ENCODE data around the gene PUS10. TPM values are rescaled to one million over a fixed set of nuclear protein-coding genes. Genes with fewer than 3 reads are reported as not detected.
"Not testable (repeated sequence)": the region's sequence is repeated elsewhere in the genome, so short reads cannot be mapped to it uniquely, and the experiment has no call there.

The PUS10 gene
- total RNA-seq, 1 donor from 2014 or later, result 1.4 TPM

- H3K27me3 ChIP-seq, result no peaks in the 10 kb centered on the region
- no peak for DNase-seq (ENCODE audit: low spot score in 2 of 2)
- TF ChIP-seq CTCF (IDR thresholded peaks at IDR 0.05), result no peak
- H3K27ac ChIP-seq, result no peak overlapping the region
- H3K4me3 ChIP-seq, result no peak overlapping the region
- no peaks in the 10 kb centered on the region for H3K9me3 ChIP-seq
- H3K4me1 ChIP-seq, result no peaks in the 10 kb centered on the region
- intact Hi-C loops (cut with DNase I), result no loop called here
- H3K36me3 ChIP-seq, result peaks cover 17 to 37% of the 10 kb centered on the region in 2 donors
Measured at GRCh38 chr2:60926741-60927552, 91.1 kb downstream of the PUS10 start.

DNA sequence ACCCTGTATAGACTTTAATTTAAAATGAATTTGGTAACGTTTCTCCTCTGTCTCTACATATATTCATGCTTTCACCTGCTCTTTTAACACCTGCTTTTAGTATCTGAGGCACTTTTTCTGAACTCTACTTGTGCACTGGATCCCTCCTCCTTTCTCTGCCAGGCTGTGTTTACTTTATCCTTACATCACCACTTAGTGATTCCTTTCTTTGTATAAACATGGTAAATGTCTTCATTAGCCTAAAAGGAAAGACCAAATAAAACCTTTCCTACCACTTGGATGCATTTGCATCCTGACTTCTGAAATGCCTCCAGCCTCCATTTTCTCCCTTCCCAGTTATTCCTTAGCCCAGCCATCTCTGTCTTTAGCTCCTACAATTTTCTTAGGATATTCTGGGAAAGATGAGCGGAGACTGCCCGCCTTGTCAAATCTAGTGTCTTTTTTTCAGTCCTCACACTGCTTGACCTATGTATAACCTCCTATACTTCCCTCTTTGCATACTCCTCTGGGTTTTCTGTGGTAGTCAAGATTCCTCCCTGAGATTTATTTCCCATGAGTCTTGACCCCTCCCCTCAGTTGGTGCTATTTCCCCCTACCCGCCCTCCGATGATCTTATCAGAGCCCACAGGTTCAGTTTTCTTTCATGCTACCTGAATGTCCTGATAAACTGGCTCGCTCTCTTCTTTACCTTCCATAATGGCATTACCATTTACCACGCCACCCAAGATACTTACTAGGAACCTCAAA is 91.9 kb downstream of the PUS10 start:
- Histone ChIP-seq H3K9me3 (no peaks in the 10 kb centered on the region), H3K4me3 (no peak overlapping the region), H3K27me3 (no peaks in the 10 kb centered on the region), H3K36me3 (peaks cover 21 to 39% of the 10 kb centered on the region in 2 donors), H3K27ac (no peak overlapping the region), H3K4me1 (no peaks in the 10 kb centered on the region)
- intact Hi-C loops (cut with DNase I), result no loop called here
- no peak for TF ChIP-seq CTCF (IDR thresholded peaks at IDR 0.05)
- no peak for DNase-seq (ENCODE audit: low spot score in 2 of 2)

DNA sequence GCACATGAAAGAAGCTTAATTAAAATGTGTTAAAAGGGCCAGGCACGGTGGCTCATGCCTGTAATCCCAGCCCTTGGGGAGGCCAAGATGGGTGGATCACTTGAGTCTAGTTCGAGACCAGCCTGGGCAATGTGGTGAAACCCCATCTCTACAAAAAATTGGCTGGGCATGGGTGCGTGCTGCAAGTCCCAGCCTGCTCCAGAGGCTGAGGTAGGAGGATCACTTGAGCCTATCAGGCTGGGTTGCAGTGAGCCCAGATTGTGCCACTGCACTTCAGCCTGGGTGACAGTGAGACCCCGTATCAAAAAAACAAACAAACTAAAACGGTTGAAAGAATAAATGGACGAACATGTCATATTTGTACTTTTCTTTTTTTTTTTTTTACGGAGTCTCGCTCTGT is 110.7 kb downstream of the PUS10 start:
- Histone ChIP-seq H3K27me3 (no peaks in the 10 kb centered on the region), H3K36me3 (peaks cover 9 to 21% of the 10 kb centered on the region in 2 donors), H3K9me3 (no peaks in the 10 kb centered on the region), H3K4me3 (no peak overlapping the region), H3K4me1 (no peaks in the 10 kb centered on the region), H3K27ac (no peak overlapping the region)
- no peak for TF ChIP-seq CTCF (IDR thresholded peaks at IDR 0.05)
- intact Hi-C loops (cut with DNase I), result no loop called here
- no peak for DNase-seq (ENCODE audit: low spot score in 2 of 2)

DNA sequence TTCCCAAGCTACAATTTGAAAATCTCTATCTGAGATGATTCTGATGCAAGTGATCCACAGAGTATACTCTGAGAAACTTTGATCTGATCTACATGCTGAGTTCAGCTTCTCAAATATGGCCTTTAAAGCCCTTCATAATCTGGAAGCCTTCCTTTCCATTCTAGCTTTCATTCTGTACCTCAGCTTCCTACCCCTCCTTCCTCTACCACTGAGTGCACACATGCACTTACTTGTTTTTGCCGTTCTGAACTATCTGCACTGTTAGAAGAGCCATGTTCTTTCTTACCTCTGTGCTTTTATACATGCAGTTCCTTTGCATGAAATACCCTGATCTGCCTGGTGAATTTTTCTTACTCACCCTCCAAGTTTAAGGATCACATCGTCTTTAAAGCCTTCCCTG is 111.7 kb downstream of the PUS10 start:
- no peak for DNase-seq (ENCODE audit: low spot score in 2 of 2)
- Histone ChIP-seq H3K36me3 (peaks cover 12 to 23% of the 10 kb centered on the region in 2 donors), H3K27ac (no peak overlapping the region), H3K27me3 (no peaks in the 10 kb centered on the region), H3K4me3 (no peak overlapping the region), H3K9me3 (no peaks in the 10 kb centered on the region), H3K4me1 (no peaks in the 10 kb centered on the region)
- intact Hi-C loops (cut with DNase I), result no loop called here
- no peak for TF ChIP-seq CTCF (IDR thresholded peaks at IDR 0.05)

- H3K27me3 ChIP-seq; H3K4me3 ChIP-seq; H3K4me1 ChIP-seq; H3K9me3 ChIP-seq; H3K27ac ChIP-seq; intact Hi-C loops (cut with DNase I); DNase-seq (ENCODE audit: low spot score in 2 of 2): not testable (repeated sequence)
- peaks cover 16 to 26% of the 10 kb centered on the region in 2 donors for H3K36me3 ChIP-seq
Measured at GRCh38 chr2:60905867-60906266, 112.2 kb downstream of the PUS10 start.

- H3K4me3 ChIP-seq; DNase-seq (ENCODE audit: low spot score in 2 of 2); intact Hi-C loops (cut with DNase I); H3K4me1 ChIP-seq; H3K27ac ChIP-seq; H3K9me3 ChIP-seq; H3K27me3 ChIP-seq: not testable (repeated sequence)
- H3K36me3 ChIP-seq, result peaks cover 24 to 28% of the 10 kb centered on the region in 2 donors
Measured at GRCh38 chr2:60901296-60901695, 116.8 kb downstream of the PUS10 start.

All from ascending aorta (tissue), 2 donors.